ENCODE data around the gene ACKR3. TPM values are rescaled to one million over a fixed set of nuclear protein-coding genes. Genes with fewer than 3 reads are reported as not detected.

Gene ACKR3
- total RNA-seq, 1 donor from 2014 or later = 21.4 TPM

GRCh38 chr2:236555481-236555880 lies 14.1 kb upstream of the ACKR3 start:
- no peaks in the 10 kb centered on the region for H3K4me1 ChIP-seq (ENCODE audit: control insufficient read depth in 3 of 3, insufficient read depth in 3 of 3, low read length in 3 of 3)
- no peak overlapping the region for H3K27ac ChIP-seq (ENCODE audit: low read depth, low read length)
- H3K9ac ChIP-seq (ENCODE audit: low read depth in 1 of 3, low read length in 3 of 3) = no peak overlapping the region
- no peak overlapping the region for H3K4me3 ChIP-seq (ENCODE audit: low read length in 3 of 3)
- no peaks in the 10 kb centered on the region for H3K9me3 ChIP-seq (ENCODE audit: control insufficient read depth in 3 of 3, low read length in 3 of 3)
- H3K27me3 ChIP-seq (ENCODE audit: control insufficient read depth in 3 of 3, insufficient read depth in 3 of 3, low read length in 3 of 3) = peaks cover 0 to 5% (median 3%) of the 10 kb centered on the region in 3 donors
- no peaks in the 10 kb centered on the region for H3K36me3 ChIP-seq (ENCODE audit: control insufficient read depth in 3 of 3, insufficient read depth in 3 of 3, low read length in 3 of 3)

GRCh38 chr2:236557306-236558030 lies 12.2 kb upstream of the ACKR3 start:
- no peaks in the 10 kb centered on the region for H3K4me1 ChIP-seq (ENCODE audit: control insufficient read depth in 3 of 3, insufficient read depth in 3 of 3, low read length in 3 of 3)
- no peak overlapping the region for H3K9ac ChIP-seq (ENCODE audit: low read depth in 1 of 3, low read length in 3 of 3)
- no peak overlapping the region for H3K4me3 ChIP-seq (ENCODE audit: low read length in 3 of 3)
- H3K36me3 ChIP-seq (ENCODE audit: control insufficient read depth in 3 of 3, insufficient read depth in 3 of 3, low read length in 3 of 3) = no peaks in the 10 kb centered on the region
- no peaks in the 10 kb centered on the region for H3K9me3 ChIP-seq (ENCODE audit: control insufficient read depth in 3 of 3, low read length in 3 of 3)
- H3K27ac ChIP-seq (ENCODE audit: low read depth, low read length) = no peak overlapping the region
- peaks cover 0 to 3% (median 0%) of the 10 kb centered on the region in 3 donors for H3K27me3 ChIP-seq (ENCODE audit: control insufficient read depth in 3 of 3, insufficient read depth in 3 of 3, low read length in 3 of 3)

GRCh38 chr2:236558036-236558435 lies 11.6 kb upstream of the ACKR3 start:
- no peaks in the 10 kb centered on the region for H3K4me1 ChIP-seq (ENCODE audit: control insufficient read depth in 3 of 3, insufficient read depth in 3 of 3, low read length in 3 of 3)
- no peaks in the 10 kb centered on the region for H3K9me3 ChIP-seq (ENCODE audit: control insufficient read depth in 3 of 3, low read length in 3 of 3)
- H3K9ac ChIP-seq (ENCODE audit: low read depth in 1 of 3, low read length in 3 of 3) = no peak overlapping the region
- H3K27ac ChIP-seq (ENCODE audit: low read depth, low read length) = no peak overlapping the region
- H3K36me3 ChIP-seq (ENCODE audit: control insufficient read depth in 3 of 3, insufficient read depth in 3 of 3, low read length in 3 of 3) = no peaks in the 10 kb centered on the region
- no peak overlapping the region for H3K4me3 ChIP-seq (ENCODE audit: low read length in 3 of 3)
- H3K27me3 ChIP-seq (ENCODE audit: control insufficient read depth in 3 of 3, insufficient read depth in 3 of 3, low read length in 3 of 3) = peaks cover 0 to 3% (median 0%) of the 10 kb centered on the region in 3 donors

GRCh38 chr2:236558993-236559978 lies 10.3 kb upstream of the ACKR3 start:
- H3K4me3 ChIP-seq (ENCODE audit: low read length in 3 of 3) = no peak overlapping the region
- H3K27me3 ChIP-seq (ENCODE audit: control insufficient read depth in 3 of 3, insufficient read depth in 3 of 3, low read length in 3 of 3) = peaks cover 0 to 3% (median 0%) of the 10 kb centered on the region in 3 donors
- H3K4me1 ChIP-seq (ENCODE audit: control insufficient read depth in 3 of 3, insufficient read depth in 3 of 3, low read length in 3 of 3) = no peaks in the 10 kb centered on the region
- no peaks in the 10 kb centered on the region for H3K9me3 ChIP-seq (ENCODE audit: control insufficient read depth in 3 of 3, low read length in 3 of 3)
- no peak overlapping the region for H3K27ac ChIP-seq (ENCODE audit: low read depth, low read length)
- no peaks in the 10 kb centered on the region for H3K36me3 ChIP-seq (ENCODE audit: control insufficient read depth in 3 of 3, insufficient read depth in 3 of 3, low read length in 3 of 3)
- H3K9ac ChIP-seq (ENCODE audit: low read depth in 1 of 3, low read length in 3 of 3) = no peak overlapping the region

GRCh38 chr2:236561874-236562273 lies 7.8 kb upstream of the ACKR3 start:
- Histone ChIP-seq H3K4me3 (ENCODE audit: low read length in 3 of 3) (no peak overlapping the region), H3K4me1 (ENCODE audit: control insufficient read depth in 3 of 3, insufficient read depth in 3 of 3, low read length in 3 of 3) (no peaks in the 10 kb centered on the region), H3K27ac (ENCODE audit: low read depth, low read length) (no peak overlapping the region), H3K9me3 (ENCODE audit: control insufficient read depth in 3 of 3, low read length in 3 of 3) (no peaks in the 10 kb centered on the region), H3K27me3 (ENCODE audit: control insufficient read depth in 3 of 3, insufficient read depth in 3 of 3, low read length in 3 of 3) (no peaks in the 10 kb centered on the region), H3K9ac (ENCODE audit: low read depth in 1 of 3, low read length in 3 of 3) (no peak overlapping the region), H3K36me3 (ENCODE audit: control insufficient read depth in 3 of 3, insufficient read depth in 3 of 3, low read length in 3 of 3) (no peaks in the 10 kb centered on the region)

GRCh38 chr2:236562434-236562833 lies 7.2 kb upstream of the ACKR3 start:
- no peak overlapping the region for H3K4me3 ChIP-seq (ENCODE audit: low read length in 3 of 3)
- no peaks in the 10 kb centered on the region for H3K4me1 ChIP-seq (ENCODE audit: control insufficient read depth in 3 of 3, insufficient read depth in 3 of 3, low read length in 3 of 3)
- no peaks in the 10 kb centered on the region for H3K27me3 ChIP-seq (ENCODE audit: control insufficient read depth in 3 of 3, insufficient read depth in 3 of 3, low read length in 3 of 3)
- no peaks in the 10 kb centered on the region for H3K36me3 ChIP-seq (ENCODE audit: control insufficient read depth in 3 of 3, insufficient read depth in 3 of 3, low read length in 3 of 3)
- no peaks in the 10 kb centered on the region for H3K9me3 ChIP-seq (ENCODE audit: control insufficient read depth in 3 of 3, low read length in 3 of 3)
- no peak overlapping the region for H3K27ac ChIP-seq (ENCODE audit: low read depth, low read length)
- no peak overlapping the region for H3K9ac ChIP-seq (ENCODE audit: low read depth in 1 of 3, low read length in 3 of 3)

- Histone ChIP-seq H3K9ac (ENCODE audit: low read depth in 1 of 3, low read length in 3 of 3) (no peak overlapping the region), H3K36me3 (ENCODE audit: control insufficient read depth in 3 of 3, insufficient read depth in 3 of 3, low read length in 3 of 3) (no peaks in the 10 kb centered on the region), H3K9me3 (ENCODE audit: control insufficient read depth in 3 of 3, low read length in 3 of 3) (no peaks in the 10 kb centered on the region), H3K4me3 (ENCODE audit: low read length in 3 of 3) (no peak overlapping the region), H3K27ac (ENCODE audit: low read depth, low read length) (no peak overlapping the region), H3K4me1 (ENCODE audit: control insufficient read depth in 3 of 3, insufficient read depth in 3 of 3, low read length in 3 of 3) (peaks cover 8 to 10% (median 9%) of the 10 kb centered on the region in 3 donors), H3K27me3 (ENCODE audit: control insufficient read depth in 3 of 3, insufficient read depth in 3 of 3, low read length in 3 of 3) (no peaks in the 10 kb centered on the region)
Observed at GRCh38 chr2:236563953-236564352, 5.7 kb upstream of the ACKR3 start.

GRCh38 chr2:236565212-236565611 lies 4.4 kb upstream of the ACKR3 start:
- Histone ChIP-seq H3K36me3 (ENCODE audit: control insufficient read depth in 3 of 3, insufficient read depth in 3 of 3, low read length in 3 of 3) (no peaks in the 10 kb centered on the region), H3K27me3 (ENCODE audit: control insufficient read depth in 3 of 3, insufficient read depth in 3 of 3, low read length in 3 of 3) (no peaks in the 10 kb centered on the region), H3K4me3 (ENCODE audit: low read length in 3 of 3) (no peak overlapping the region), H3K4me1 (ENCODE audit: control insufficient read depth in 3 of 3, insufficient read depth in 3 of 3, low read length in 3 of 3) (peaks cover 14 to 20% (median 16%) of the 10 kb centered on the region in 3 donors), H3K27ac (ENCODE audit: low read depth, low read length) (no peak overlapping the region), H3K9ac (ENCODE audit: low read depth in 1 of 3, low read length in 3 of 3) (no peak overlapping the region), H3K9me3 (ENCODE audit: control insufficient read depth in 3 of 3, low read length in 3 of 3) (no peaks in the 10 kb centered on the region)

- Histone ChIP-seq H3K36me3 (ENCODE audit: control insufficient read depth in 3 of 3, insufficient read depth in 3 of 3, low read length in 3 of 3) (no peaks in the 10 kb centered on the region), H3K9ac (ENCODE audit: low read depth in 1 of 3, low read length in 3 of 3) (no peak overlapping the region), H3K27ac (ENCODE audit: low read depth, low read length) (no peak overlapping the region), H3K4me1 (ENCODE audit: control insufficient read depth in 3 of 3, insufficient read depth in 3 of 3, low read length in 3 of 3) (peaks cover 16 to 20% (median 16%) of the 10 kb centered on the region in 3 donors), H3K27me3 (ENCODE audit: control insufficient read depth in 3 of 3, insufficient read depth in 3 of 3, low read length in 3 of 3) (no peaks in the 10 kb centered on the region), H3K9me3 (ENCODE audit: control insufficient read depth in 3 of 3, low read length in 3 of 3) (no peaks in the 10 kb centered on the region), H3K4me3 (ENCODE audit: low read length in 3 of 3) (no peak overlapping the region)
Observed at GRCh38 chr2:236565879-236566402, 3.7 kb upstream of the ACKR3 start.

GRCh38 chr2:236566596-236566995 lies 3.0 kb upstream of the ACKR3 start:
- H3K4me1 ChIP-seq (ENCODE audit: control insufficient read depth in 3 of 3, insufficient read depth in 3 of 3, low read length in 3 of 3) = peaks cover 16 to 22% (median 20%) of the 10 kb centered on the region in 3 donors
- H3K27ac ChIP-seq (ENCODE audit: low read depth, low read length) = no peak overlapping the region
- no peaks in the 10 kb centered on the region for H3K27me3 ChIP-seq (ENCODE audit: control insufficient read depth in 3 of 3, insufficient read depth in 3 of 3, low read length in 3 of 3)
- no peak overlapping the region for H3K4me3 ChIP-seq (ENCODE audit: low read length in 3 of 3)
- H3K9me3 ChIP-seq (ENCODE audit: control insufficient read depth in 3 of 3, low read length in 3 of 3) = no peaks in the 10 kb centered on the region
- no peaks in the 10 kb centered on the region for H3K36me3 ChIP-seq (ENCODE audit: control insufficient read depth in 3 of 3, insufficient read depth in 3 of 3, low read length in 3 of 3)
- no peak overlapping the region for H3K9ac ChIP-seq (ENCODE audit: low read depth in 1 of 3, low read length in 3 of 3)

Measured in skeletal muscle tissue (tissue), 4 donors.